ENCODE data around the gene PRDX2. TPM values are rescaled to one million over a fixed set of nuclear protein-coding genes. Genes with fewer than 3 reads are reported as not detected.

Gene PRDX2
- total RNA-seq, 4 donors from 2014 or later: 166 to 496 (median 328) TPM

GRCh38 chr19:12797141-12797587 is 4.4 kb downstream of the PRDX2 start:
- H3K4me3 ChIP-seq (replicated peaks in 1 of 3): no peak overlapping the region
- TF ChIP-seq POLR2A (IDR thresholded peaks at IDR 0.05) (no peak), CTCF (IDR thresholded peaks at IDR 0.05) (no peak)
- peaks cover 0 to 11% of the 10 kb centered on the region in 2 donors for H3K36me3 ChIP-seq
- intact Hi-C loops (cut with DNase I): loop anchor here (2.0 to 5.0 kb wide), 2 partner anchors 20 to 35 kb away; no protein-coding TSS in a partner anchor
- H3K9me3 ChIP-seq: no peaks in the 10 kb centered on the region
- H3K27me3 ChIP-seq: no peaks in the 10 kb centered on the region
- DNase-seq: no peak
- 88 to 95% methylated on average over 6 of the region's 6 CpGs for WGBS, 2 donors
- H3K4me1 ChIP-seq: peaks cover 15 to 31% of the 10 kb centered on the region in 2 donors
- H3K27ac ChIP-seq: no peak overlapping the region

GRCh38 chr19:12796146-12797071 is 5.2 kb downstream of the PRDX2 start:
- intact Hi-C loops (cut with DNase I): loop anchor here (2.0 to 5.0 kb wide), 2 partner anchors 20 to 34 kb away; no protein-coding TSS in a partner anchor
- Histone ChIP-seq H3K27ac (peak overlapping the region in 1 of 3 donors; percentile 26), H3K4me1 (peaks cover 11 to 31% of the 10 kb centered on the region in 2 donors), H3K4me3 (replicated peaks in 1 of 3) (no peak overlapping the region), H3K9me3 (no peaks in the 10 kb centered on the region), H3K36me3 (peaks cover 0 to 16% of the 10 kb centered on the region in 2 donors), H3K27me3 (no peaks in the 10 kb centered on the region)
- DNase-seq: peak; percentile 70 to 76
- TF ChIP-seq POLR2A (IDR thresholded peaks at IDR 0.05) (no peak), CTCF (IDR thresholded peaks at IDR 0.05) (peak; percentile 70 to 99 (median 96))
- WGBS, 2 donors: 13 to 16% methylated on average over 14 to 18 of the region's 18 CpGs

- H3K36me3 ChIP-seq: peaks cover 0 to 16% of the 10 kb centered on the region in 2 donors
- TF ChIP-seq CTCF (IDR thresholded peaks at IDR 0.05): no peak
- no peak for TF ChIP-seq POLR2A (IDR thresholded peaks at IDR 0.05)
- peak in 1 of 2 donors; percentile 8 for DNase-seq
- WGBS, 2 donors: 92 to 94% methylated on average over 9 of the region's 9 CpGs
- H3K4me1 ChIP-seq: peaks cover 13 to 22% of the 10 kb centered on the region in 2 donors
- no peak overlapping the region for H3K4me3 ChIP-seq (replicated peaks in 1 of 3)
- intact Hi-C loops (cut with DNase I): loop anchor here (5.0 kb wide), 1 partner anchor 33 kb away; no protein-coding TSS in a partner anchor
- H3K27ac ChIP-seq: peak overlapping the region in 1 of 3 donors; percentile 96
- no peaks in the 10 kb centered on the region for H3K27me3 ChIP-seq
- H3K9me3 ChIP-seq: no peaks in the 10 kb centered on the region
Observed at GRCh38 chr19:12794971-12795381, 6.6 kb downstream of the PRDX2 start.

GRCh38 chr19:12794196-12794941 is 7.2 kb downstream of the PRDX2 start:
- H3K4me1 ChIP-seq: peaks cover 13 to 22% of the 10 kb centered on the region in 2 donors
- peak in 1 of 2 donors; percentile 29 for DNase-seq
- H3K27ac ChIP-seq: peak overlapping the region; percentile 96 to 99 (median 96)
- peak overlapping the region in 1 of 3 donors; percentile 90 for H3K4me3 ChIP-seq (replicated peaks in 1 of 3)
- WGBS, 2 donors: 54 to 58% methylated on average over 7 of the region's 7 CpGs
- no peaks in the 10 kb centered on the region for H3K27me3 ChIP-seq
- H3K9me3 ChIP-seq: no peaks in the 10 kb centered on the region
- TF ChIP-seq CTCF (IDR thresholded peaks at IDR 0.05): no peak
- TF ChIP-seq POLR2A (IDR thresholded peaks at IDR 0.05): no peak
- peaks cover 0 to 16% of the 10 kb centered on the region in 2 donors for H3K36me3 ChIP-seq
- intact Hi-C loops (cut with DNase I): no loop called here

Measured in thyroid gland (tissue), 4 donors.